HepG2 (cell line): ENCODE data around the gene ERMARD. TPM values are rescaled to one million over a fixed set of nuclear protein-coding genes. Genes with fewer than 3 reads are reported as not detected.

ENCODE experiments used
- ELF1 ChIP-seq: sonication (generic); formaldehyde crosslinking; IDR thresholded peaks from 2 replicates; pipeline ENCODE4 v1.4.0; 2020; ENCODE audit warnings: missing genetic modification reagents
- FOSL1 ChIP-seq: sonication (generic); formaldehyde crosslinking; IDR thresholded peaks from 2 replicates; pipeline ENCODE4 v1.9.0; 2021; ENCODE audit warnings: missing genetic modification reagents, borderline replicate concordance
- IRX3 ChIP-seq: sonication (generic); formaldehyde crosslinking; IDR thresholded peaks from 2 replicates; pipeline ENCODE4 v1.8.1; 2023; ENCODE audit warnings: mild to moderate bottlenecking, low read depth, missing genetic modification reagents, borderline replicate concordance
- NBN ChIP-seq: fragments of 450-650 bp; conservative IDR thresholded peaks from 2 replicates; pipeline ENCODE4 v1.6.1; 2017
- NFE2L1 ChIP-seq: sonication (generic); formaldehyde crosslinking; IDR thresholded peaks from 2 replicates; pipeline ENCODE4 v1.4.0; 2020; ENCODE audit warnings: missing genetic modification reagents, mild to moderate bottlenecking, borderline replicate concordance
- PCBP1 ChIP-seq: fragments of 200-400 bp; formaldehyde crosslinking; IDR thresholded peaks from 2 replicates; pipeline ENCODE4 v1.6.1; 2017; ENCODE audit warnings: mild to moderate bottlenecking, low read depth, low read length, borderline replicate concordance
- PPARG ChIP-seq: conservative IDR thresholded peaks from 2 replicates; pipeline ENCODE4 v1.6.1; 2016; ENCODE audit warnings: missing biosample characterization, missing genetic modification reagents
- PRPF4 ChIP-seq: fragments of 200-400 bp; formaldehyde crosslinking; IDR thresholded peaks from 2 replicates; pipeline ENCODE4 v1.6.1; 2016; ENCODE audit warnings: low read length, low read depth; ENCODE audit not compliant: poor library complexity, severe bottlenecking
- RBFOX2 ChIP-seq: fragments of 200-400 bp; formaldehyde crosslinking; IDR thresholded peaks from 2 replicates; pipeline ENCODE4 v1.6.1; 2017; ENCODE audit warnings: low read depth, mild to moderate bottlenecking, low read length
- SP140L ChIP-seq: sonication (generic); formaldehyde crosslinking; IDR thresholded peaks from 2 replicates; pipeline ENCODE4 v1.4.0; 2020; ENCODE audit warnings: missing genetic modification reagents, borderline replicate concordance
- STAT6 ChIP-seq: sonication (generic); formaldehyde crosslinking; IDR thresholded peaks from 2 replicates; pipeline ENCODE4 v1.4.0; 2020; ENCODE audit warnings: missing genetic modification reagents, mild to moderate bottlenecking, borderline replicate concordance
- ZNF180 ChIP-seq: sonication (generic); formaldehyde crosslinking; IDR thresholded peaks from 2 replicates; pipeline ENCODE4 v1.4.0; 2020; ENCODE audit warnings: low read depth, missing genetic modification reagents, borderline replicate concordance
- ZNF296 ChIP-seq: sonication (generic); formaldehyde crosslinking; conservative IDR thresholded peaks from 2 replicates; pipeline ENCODE4 v1.5.0; 2020; ENCODE audit warnings: mild to moderate bottlenecking, missing genetic modification reagents
- ZNF569 ChIP-seq: sonication (generic); formaldehyde crosslinking; IDR thresholded peaks from 2 replicates; pipeline ENCODE4 v1.5.0; 2020; ENCODE audit warnings: mild to moderate bottlenecking, missing genetic modification reagents, moderate library complexity, borderline replicate concordance
- ZNF576 ChIP-seq: sonication (generic); formaldehyde crosslinking; IDR thresholded peaks from 2 replicates; pipeline ENCODE4 v1.4.0; 2020; ENCODE audit warnings: mild to moderate bottlenecking, missing genetic modification reagents
- ZNF878 ChIP-seq: sonication (generic); formaldehyde crosslinking; IDR thresholded peaks from 2 replicates; pipeline ENCODE4 v1.8.1; 2023; ENCODE audit warnings: mild to moderate bottlenecking, missing genetic modification reagents, moderate library complexity
- polyA plus RNA-seq, 8 experiments: library from polyadenylated mRNA; depleted of rRNA in 3 of 8; stranded (reverse) in 7 of 8; unstranded in 1 of 8; fragments of >200 nt; fragmentation: Illumina TruSeq in 4 of 8; extraction: Trizol in 4 of 8; gene quantifications; 2 replicates each; pipeline versions ENCODE4 v1.2.1 to v1.2.3, GENCODE V29; 2011 to 2016; ENCODE audit warnings: low read depth in 4 of 8, missing spikeins in 1 of 8, mixed read lengths in 1 of 8; ENCODE audit not compliant: insufficient read depth in 1 of 8
- total RNA-seq, 5 experiments: library from RNA; depleted of rRNA; stranded (reverse); fragments of >200 nt; fragmentation: Illumina TruSeq; extraction: Trizol; gene quantifications; 2 replicates each; pipeline ENCODE4 v1.2.3, GENCODE V29; 2016; ENCODE audit warnings: low read depth in 1 of 5
- TF ChIP-seq, protein P1 (sequence below): IDR thresholded peaks from 2 replicates; pipeline ENCODE4 v1.6.1; 2012; ENCODE audit warnings: low read depth, low read length, improper control_type of control experiment
- TF ChIP-seq, protein P2 (sequence below): sonication (generic); formaldehyde crosslinking; IDR thresholded peaks from 2 replicates; pipeline ENCODE4 v1.8.0; 2022; ENCODE audit warnings: low read depth, missing genetic modification reagents
- TF ChIP-seq, protein P3 (sequence below): sonication (generic); formaldehyde crosslinking; conservative IDR thresholded peaks from 2 replicates; pipeline ENCODE4 v1.5.0; 2020; ENCODE audit warnings: missing genetic modification reagents

Gene ERMARD
- total and polyA plus RNA-seq, 2 of the 13 experiments (the other 11 are each of a cell fraction or from before 2014, with no cell fraction given): 8.8 to 10.7 TPM

GRCh38 chr6:169702840-169703246, 48.6 kb upstream of the ERMARD start (continued):
- TF ChIP-seq, protein P1, sequence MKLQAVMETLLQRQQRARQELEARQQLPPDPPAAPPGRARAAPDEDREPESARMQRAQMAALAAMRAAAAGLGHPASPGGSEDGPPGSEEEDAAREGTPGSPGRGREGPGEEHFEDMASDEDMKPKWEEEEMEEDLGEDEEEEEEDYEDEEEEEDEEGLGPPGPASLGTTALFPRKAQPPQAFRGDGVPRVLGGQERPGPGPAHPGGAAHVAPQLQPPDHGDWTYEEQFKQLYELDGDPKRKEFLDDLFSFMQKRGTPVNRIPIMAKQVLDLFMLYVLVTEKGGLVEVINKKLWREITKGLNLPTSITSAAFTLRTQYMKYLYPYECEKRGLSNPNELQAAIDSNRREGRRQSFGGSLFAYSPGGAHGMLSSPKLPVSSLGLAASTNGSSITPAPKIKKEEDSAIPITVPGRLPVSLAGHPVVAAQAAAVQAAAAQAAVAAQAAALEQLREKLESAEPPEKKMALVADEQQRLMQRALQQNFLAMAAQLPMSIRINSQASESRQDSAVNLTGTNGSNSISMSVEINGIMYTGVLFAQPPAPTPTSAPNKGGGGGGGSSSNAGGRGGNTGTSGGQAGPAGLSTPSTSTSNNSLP: no peak
- TF ChIP-seq STAT6 (no peak), ZNF180 (CRISPR knock-in tag) (no peak), NFE2L1 (CRISPR knock-in tag) (no peak), NBN (no peak), ZNF569 (no peak), SP140L (no peak), PCBP1 (no peak), PPARG (CRISPR knock-in tag) (no peak), RBFOX2 (no peak), ZNF296 (CRISPR knock-in tag) (no peak), ZNF878 (CRISPR knock-in tag) (0 out of 2 replicates have a peak, but pooled peaks have one; percentile 67), ELF1 (CRISPR knock-in tag) (0 out of 2 replicates have a peak, but pooled peaks have one; percentile 1), FOSL1 (CRISPR knock-in tag) (no peak), IRX3 (CRISPR knock-in tag) (peak; percentile 93; the same call in 1 of the 2 replicates), ZNF576 (CRISPR knock-in tag) (no peak), PRPF4 (no peak)
- TF ChIP-seq, protein P2, sequence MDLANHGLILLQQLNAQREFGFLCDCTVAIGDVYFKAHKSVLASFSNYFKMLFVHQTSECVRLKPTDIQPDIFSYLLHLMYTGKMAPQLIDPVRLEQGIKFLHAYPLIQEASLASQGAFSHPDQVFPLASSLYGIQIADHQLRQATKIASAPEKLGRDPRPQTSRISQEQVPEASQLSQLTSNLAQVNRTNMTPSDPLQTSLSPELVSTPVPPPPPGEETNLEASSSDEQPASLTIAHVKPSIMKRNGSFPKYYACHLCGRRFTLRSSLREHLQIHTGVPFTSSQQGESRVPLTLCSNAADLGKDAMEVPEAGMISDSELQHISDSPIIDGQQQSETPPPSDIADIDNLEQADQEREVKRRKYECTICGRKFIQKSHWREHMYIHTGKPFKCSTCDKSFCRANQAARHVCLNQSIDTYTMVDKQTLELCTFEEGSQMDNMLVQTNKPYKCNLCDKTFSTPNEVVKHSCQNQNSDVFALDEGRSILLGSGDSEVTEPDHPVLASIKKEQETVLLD (CRISPR knock-in tag): no peak
- TF ChIP-seq, protein P3, sequence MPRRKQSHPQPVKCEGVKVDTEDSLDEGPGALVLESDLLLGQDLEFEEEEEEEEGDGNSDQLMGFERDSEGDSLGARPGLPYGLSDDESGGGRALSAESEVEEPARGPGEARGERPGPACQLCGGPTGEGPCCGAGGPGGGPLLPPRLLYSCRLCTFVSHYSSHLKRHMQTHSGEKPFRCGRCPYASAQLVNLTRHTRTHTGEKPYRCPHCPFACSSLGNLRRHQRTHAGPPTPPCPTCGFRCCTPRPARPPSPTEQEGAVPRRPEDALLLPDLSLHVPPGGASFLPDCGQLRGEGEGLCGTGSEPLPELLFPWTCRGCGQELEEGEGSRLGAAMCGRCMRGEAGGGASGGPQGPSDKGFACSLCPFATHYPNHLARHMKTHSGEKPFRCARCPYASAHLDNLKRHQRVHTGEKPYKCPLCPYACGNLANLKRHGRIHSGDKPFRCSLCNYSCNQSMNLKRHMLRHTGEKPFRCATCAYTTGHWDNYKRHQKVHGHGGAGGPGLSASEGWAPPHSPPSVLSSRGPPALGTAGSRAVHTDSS (CRISPR knock-in tag): no peak
